Measurements from ENCODE around the gene KRT72. TPM values are rescaled to one million over a fixed set of nuclear protein-coding genes. Genes with fewer than 3 reads are reported as not detected.

KRT72 gene
- total RNA-seq: not detected in 2 replicates

DNA sequence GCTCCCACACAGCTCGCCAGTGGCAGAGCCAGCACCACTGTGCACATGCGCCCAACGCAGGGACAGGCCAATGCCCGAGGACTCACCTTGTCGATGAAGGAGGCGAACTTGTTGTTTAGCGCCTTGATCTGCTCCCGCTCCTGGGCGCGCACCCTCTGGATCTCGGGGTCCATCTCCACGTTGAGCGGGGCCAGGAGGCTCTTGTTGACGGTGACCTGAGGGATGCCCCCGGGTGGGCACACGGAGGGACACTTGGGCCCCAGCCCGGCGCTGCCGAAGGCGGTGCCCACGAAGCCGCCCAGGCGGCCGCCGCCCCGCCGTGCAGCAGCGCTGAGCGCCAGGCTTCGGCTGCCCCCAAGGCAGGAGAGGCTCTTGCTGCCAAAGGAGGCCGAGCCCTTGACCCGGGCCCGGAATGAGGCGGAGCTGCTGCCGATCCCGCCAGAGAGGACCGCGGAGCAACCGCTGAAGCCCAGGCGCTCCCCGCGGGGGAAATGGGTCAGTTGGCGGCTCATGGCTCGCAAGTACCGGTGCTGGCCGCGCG is at the start of gene KRT72:
Gene KRT72, minus strand, starts transcription at position 523 of the 541 bp plus-strand sequence. Its CDS starts 11 bp downstream, at position 512.

DNA sequence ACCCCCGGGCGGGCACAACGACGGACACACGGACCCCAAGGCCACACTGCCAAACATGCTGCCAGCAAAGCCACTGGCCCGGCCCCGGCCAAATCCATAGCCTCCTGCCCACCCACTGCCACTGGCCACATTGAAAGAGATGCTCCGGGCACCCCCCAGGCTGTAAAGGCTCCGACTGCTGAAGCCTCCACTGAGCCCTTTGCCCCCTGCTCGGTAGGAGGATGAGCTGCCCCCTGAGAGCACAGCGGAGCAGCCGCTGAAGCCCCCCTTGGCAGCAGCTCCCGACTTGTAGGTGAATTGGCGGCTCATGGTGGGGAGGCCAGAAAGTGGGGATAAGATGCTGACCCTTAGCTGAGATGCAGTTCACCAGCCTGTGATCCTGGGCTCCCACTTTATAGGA is 17.0 kb upstream of the KRT72 start, which contains the start of gene KRT73:
Gene KRT73, minus strand, starts transcription at position 344 of the 400 bp plus-strand sequence. Its CDS starts 35 bp downstream, at position 309.

DNA sequence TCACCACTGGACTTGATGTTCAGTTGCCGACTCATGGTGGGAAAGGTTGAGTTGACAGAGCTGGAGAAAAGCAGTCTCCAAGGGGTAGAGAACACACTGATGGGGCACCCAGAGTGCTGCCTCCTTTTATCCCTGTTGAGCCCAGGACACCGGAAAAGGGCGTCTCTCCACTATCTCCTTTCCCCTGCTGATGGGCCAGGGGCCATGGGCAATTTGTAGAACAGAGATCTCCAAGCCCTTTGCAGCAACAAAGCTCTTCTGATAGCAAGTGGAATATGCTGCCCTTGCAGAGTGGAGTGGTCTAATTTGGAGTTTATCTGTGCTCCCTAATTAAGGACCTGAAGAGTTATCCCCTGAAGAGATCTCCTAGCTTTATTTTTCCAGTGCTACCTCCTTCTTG is 27.5 kb downstream of the KRT72 start, which contains the start of gene KRT74:
Gene KRT74, minus strand, starts transcription at position 101 of the 400 bp plus-strand sequence. Its CDS starts 66 bp downstream, at position 35.

DNA sequence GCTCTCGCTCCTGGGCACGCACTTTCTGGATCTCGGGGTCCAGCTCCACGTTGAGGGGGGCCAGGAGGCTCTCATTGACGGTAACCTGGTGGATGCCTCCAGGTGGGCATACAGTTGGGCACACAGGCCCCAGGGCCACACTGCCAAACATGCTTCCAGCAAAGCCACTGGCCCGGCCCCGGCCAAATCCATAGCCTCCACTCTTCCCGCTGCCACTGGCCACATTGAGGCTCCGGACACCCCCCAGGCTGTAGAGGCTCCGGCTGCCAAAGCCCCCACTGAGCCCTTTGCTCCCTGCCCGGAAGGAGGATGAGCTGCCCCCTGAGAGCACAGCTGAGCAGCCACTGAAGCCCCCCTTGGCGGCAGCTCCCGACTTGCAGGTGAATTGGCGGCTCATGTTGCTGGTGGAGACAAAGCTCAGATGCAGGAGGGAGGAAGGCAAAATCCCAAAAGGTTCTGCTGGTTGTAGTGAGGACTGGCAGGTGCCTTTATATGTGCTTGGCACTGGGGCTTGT is 48.5 kb downstream of the KRT72 start, which contains the start of gene KRT71:
Gene KRT71, minus strand, starts transcription at position 465 of the 515 bp plus-strand sequence. Its CDS starts 68 bp downstream, at position 397.

Other genes with a start within 250 kb of the KRT72 start
- not detected in 2 replicates for gene KRT85, start 234.0 kb downstream of the KRT72 start, total RNA-seq
- not detected in 2 replicates for gene KRT84, start 215.8 kb downstream of the KRT72 start, total RNA-seq
- not detected in 2 replicates for gene KRT82, start 195.1 kb downstream of the KRT72 start, total RNA-seq
- not detected in 2 replicates for gene KRT75, start 167.1 kb downstream of the KRT72 start, total RNA-seq
- not detected in 2 replicates for gene KRT6B, start 149.3 kb downstream of the KRT72 start, total RNA-seq
- gene KRT6C, start 127.7 kb downstream of the KRT72 start, total RNA-seq: not detected in 2 replicates
- not detected in 2 replicates for gene KRT6A, start 108.2 kb downstream of the KRT72 start, total RNA-seq
- gene KRT5, start 81.1 kb downstream of the KRT72 start, total RNA-seq: 0.23 TPM in 1 of 2 replicates, not detected in the other
- gene KRT71, start 48.3 kb downstream of the KRT72 start, total RNA-seq: not detected in 2 replicates
- gene KRT74, start 27.6 kb downstream of the KRT72 start, total RNA-seq: not detected in 2 replicates
- not detected in 2 replicates for gene KRT73, start 17.1 kb upstream of the KRT72 start, total RNA-seq
- not detected in 2 replicates for gene KRT2, start 50.7 kb upstream of the KRT72 start, total RNA-seq
- gene KRT1, start 78.9 kb upstream of the KRT72 start, total RNA-seq: not detected in 2 replicates
- not detected in 2 replicates for gene KRT77, start 102.1 kb upstream of the KRT72 start, total RNA-seq
- gene KRT76, start 175.9 kb upstream of the KRT72 start, total RNA-seq: not detected in 2 replicates
- not detected in 2 replicates for gene KRT3, start 194.7 kb upstream of the KRT72 start, total RNA-seq
- not detected in 2 replicates for gene KRT4, start 212.7 kb upstream of the KRT72 start, total RNA-seq
- gene KRT79, start 232.8 kb upstream of the KRT72 start, total RNA-seq: not detected in 2 replicates
- gene KRT78, start 247.5 kb upstream of the KRT72 start, total RNA-seq: not detected in 2 replicates